Measurements from ENCODE around the gene FAM186B.
"Not testable (repeated sequence)": the region's sequence is repeated elsewhere in the genome, so short reads cannot be mapped to it uniquely, and the experiment has no call there.

Gene FAM186B

DNA sequence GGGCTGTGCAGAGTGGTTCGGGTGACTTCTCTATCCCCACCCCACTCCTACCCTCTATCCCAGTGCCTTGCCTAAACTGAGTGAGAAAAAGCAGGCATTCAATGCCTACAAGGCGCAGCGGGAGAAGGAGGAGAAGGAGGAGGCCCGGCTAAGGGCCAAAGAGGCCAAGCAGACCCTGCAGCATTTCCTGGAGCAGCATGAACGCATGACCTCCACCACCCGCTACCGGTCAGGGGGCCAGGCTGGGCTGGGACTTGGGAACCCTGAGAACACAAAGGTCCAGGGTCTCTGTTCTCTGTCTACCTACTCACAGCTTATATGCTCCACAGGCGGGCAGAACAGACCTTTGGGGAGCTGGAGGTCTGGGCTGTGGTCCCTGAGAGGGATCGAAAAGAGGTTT is 29.6 kb upstream of the FAM186B start:
- no peak for DNase-seq

DNA sequence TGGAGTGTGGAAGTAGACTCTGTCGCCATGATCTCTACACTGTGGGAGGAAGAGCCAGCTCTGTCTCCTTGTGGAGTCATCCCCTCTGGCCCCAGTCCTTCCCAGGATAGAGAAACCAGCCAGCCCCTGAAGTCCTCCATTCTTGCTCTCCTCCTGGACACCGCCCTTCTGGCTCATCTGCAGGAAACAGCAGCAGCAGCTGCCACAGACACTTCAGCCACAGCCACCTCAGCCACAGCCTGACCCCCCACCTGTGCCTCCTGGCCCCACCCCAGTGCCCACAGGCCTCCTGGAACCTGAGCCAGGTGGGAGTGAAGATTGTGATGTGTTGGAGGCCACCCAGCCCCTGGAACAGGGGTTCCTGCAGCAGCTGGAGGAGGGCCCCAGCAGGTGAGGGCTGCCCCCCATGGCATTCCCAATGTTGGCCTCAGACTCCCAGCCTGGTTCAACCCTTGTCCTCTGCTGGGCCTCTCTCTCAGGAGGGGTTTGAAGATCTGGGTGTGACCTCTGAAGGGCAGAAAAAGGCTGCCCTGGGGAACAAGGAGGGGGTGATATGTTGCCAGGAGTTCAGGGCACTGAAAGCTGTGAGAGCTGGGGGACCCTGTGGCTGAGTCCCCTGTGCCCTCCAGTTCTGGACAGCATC is 28.4 kb upstream of the FAM186B start:
- DNase-seq = no peak

DNA sequence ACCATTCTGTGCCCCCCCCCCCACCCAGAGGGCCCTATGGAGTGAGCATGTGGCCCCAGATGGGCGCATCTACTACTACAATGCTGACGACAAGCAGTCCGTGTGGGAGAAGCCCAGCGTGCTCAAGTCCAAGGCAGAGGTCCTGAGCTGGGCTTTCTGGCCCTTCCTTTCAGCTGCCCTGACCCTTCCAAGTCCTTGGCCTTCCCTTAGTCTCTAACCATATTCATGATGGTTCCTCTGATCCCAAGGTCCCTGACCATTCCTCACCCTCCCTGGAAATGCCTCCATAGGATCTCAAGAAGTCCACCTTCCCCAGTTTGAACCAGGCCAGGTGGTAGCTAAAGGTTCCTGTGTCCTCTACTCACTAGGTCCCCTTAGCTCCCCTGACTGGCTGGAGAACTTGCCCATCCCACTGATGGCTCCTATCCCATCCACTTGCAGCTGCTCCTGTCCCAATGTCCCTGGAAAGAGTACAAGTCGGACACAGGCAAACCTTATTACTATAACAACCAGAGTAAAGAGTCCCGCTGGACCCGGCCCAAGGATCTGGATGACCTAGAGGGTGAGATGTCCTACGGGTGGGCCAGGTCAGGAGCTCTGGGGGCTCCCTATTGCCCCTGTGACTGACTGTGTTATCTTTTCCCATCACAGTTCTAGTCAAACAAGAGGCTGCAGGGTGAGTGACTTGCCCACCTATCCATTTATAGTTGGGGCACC is 27.7 kb upstream of the FAM186B start:
- no peak for DNase-seq

DNA sequence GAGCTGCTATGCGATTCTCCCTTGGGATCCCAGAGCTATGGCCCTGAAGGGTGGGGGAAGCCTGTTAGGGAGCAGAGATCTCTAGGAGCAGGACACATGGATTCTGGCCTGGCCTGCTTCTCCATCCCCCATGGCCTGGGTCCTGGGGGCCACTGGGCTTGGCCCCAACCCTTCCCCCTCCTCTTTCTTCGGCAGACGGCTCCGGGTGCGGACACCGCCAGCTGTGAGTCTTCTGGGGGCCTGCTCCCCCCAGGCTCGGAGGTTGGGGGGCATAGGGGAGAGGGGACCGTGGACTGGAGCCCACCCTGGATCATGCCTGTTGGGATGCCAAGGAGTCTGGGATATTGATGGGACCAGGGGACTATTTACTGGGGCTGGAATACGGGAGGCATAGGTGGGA is 27.0 kb upstream of the FAM186B start:
- no peak for DNase-seq

DNA sequence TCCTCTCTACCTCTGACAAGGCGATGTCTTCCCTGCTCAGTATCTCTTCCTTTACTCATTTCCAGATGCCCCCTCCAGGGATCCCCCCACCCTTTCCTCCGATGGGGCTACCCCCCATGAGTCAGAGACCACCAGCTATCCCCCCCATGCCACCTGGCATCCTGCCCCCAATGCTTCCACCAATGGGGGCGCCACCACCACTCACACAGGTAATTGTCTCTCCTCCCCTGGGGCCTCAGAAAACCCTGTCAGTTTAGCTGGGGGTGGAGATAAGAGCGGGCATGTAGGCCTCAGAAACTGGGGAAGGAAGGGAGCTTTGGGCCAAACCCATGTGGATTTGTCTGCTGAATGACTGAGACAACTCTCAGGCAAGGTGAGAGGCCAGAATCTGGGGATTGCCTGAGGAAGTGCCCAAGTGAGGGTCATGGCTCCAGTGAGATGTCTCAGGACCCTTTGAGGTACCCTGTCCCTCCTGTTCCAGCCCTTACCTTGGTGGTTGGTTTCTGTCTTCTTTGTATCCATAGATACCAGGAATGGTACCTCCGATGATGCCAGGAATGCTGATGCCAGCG is 26.0 kb upstream of the FAM186B start:
- DNase-seq = no peak

DNA sequence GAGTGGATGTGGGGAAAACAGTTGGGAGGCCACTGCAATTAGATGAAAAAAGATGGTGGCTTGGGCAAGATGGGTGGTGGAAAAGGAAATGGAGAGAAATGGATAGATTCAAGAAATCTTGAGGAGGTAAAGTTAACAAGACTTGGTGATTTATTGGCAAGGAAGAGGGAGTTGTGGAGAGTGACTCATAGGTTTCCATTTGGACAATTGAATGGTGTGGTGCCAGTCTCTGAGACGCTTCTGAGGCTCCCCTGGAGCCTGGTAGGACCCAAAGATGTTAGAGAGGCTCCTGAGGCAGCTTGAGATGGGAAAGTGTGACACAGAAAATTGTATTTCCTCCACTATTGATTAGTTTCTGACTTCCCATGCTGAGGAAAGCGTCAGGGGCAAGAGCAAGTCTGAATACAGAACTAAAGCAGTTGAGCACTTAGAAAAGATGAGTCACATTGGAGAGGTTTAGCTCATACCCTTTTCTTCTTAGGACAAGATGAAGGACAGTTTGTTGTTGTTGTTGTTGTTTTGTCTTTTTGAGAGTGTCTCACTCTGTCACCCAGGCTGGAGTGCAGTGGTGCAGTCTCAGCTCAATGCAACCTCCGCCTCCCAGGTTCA is 22.4 kb upstream of the FAM186B start:
- DNase-seq = no peak

DNA sequence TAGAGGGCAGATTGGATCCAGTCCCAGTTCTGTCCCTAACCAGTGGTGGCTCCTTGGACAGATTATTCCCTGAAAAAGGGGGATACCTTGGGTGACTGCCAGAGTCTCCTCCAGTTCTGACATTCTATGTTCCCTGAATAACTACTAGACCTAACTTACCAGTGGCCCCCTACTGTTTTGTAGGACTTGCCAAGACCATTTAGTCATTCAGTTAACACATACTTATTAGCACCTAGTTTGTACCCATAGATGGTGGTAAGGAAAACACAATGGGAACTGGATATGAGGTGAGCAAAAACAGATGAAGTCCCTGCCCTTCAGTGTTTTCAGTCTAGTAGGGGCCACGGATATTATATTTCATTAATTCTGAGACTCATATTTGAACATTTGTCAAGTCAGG is 21.4 kb upstream of the FAM186B start:
- no peak for DNase-seq

DNA sequence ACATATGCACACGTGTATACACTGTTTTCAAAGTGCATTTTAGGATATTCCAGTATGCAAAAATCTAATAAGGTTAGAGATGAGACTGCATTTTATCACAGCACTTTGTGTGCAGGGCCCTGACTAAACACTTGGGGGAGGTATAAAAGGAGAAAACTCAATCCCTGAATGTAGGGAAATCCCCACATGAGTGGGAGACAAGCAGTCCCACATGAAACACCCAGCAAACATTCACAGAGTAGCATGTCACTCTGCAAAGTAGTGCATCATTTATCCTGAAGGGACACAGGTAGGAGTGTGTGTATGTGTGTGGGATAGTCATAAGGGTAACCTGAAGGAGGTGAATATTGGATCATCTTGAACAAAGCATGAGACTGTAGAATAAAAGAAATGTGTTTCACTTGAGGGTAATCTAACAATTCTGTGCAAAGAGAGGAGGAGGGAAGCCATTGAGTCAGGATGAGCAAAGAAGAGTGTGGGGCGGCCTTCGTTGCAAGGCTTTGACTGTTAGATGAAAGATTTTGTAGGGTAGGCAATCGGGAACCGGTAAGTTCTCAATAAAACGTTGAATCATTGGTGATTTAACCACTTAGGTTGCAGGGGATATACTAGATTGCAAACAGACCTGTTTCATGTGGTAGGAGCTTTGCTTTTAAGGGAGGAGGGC is 20.9 kb upstream of the FAM186B start:
- DNase-seq = no peak

DNA sequence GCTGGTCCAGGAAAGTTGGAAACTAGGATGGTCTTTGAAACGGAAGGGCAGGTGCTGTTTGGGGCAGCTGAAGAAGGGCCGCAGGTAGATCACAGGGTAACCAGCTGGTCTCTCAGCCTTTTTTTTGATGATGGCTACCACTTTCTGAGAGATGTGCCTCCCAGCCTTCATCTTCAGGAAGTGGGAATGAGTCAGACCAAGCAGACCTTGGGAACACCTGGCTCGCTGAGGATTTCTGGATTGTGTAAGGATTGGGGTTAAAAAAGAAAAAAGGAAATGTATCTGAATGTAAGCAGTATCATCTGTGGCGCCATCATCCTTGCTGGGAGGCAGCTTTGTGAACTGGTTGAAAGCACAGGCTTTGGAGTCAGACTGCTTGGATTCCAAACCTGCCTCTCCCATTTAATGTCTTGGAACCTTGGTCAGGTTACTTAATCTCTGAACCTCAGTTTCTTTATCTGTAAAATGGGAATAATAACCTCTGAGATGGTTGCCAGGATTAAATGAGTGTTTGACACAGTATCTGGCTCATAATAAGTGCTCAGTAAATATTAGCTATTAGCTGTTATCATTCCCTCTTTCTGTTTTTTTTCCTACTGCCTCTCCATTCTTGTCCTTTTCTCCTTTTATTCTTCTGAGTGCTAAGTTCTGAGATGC is 19.6 kb upstream of the FAM186B start:
- no peak for DNase-seq

DNA sequence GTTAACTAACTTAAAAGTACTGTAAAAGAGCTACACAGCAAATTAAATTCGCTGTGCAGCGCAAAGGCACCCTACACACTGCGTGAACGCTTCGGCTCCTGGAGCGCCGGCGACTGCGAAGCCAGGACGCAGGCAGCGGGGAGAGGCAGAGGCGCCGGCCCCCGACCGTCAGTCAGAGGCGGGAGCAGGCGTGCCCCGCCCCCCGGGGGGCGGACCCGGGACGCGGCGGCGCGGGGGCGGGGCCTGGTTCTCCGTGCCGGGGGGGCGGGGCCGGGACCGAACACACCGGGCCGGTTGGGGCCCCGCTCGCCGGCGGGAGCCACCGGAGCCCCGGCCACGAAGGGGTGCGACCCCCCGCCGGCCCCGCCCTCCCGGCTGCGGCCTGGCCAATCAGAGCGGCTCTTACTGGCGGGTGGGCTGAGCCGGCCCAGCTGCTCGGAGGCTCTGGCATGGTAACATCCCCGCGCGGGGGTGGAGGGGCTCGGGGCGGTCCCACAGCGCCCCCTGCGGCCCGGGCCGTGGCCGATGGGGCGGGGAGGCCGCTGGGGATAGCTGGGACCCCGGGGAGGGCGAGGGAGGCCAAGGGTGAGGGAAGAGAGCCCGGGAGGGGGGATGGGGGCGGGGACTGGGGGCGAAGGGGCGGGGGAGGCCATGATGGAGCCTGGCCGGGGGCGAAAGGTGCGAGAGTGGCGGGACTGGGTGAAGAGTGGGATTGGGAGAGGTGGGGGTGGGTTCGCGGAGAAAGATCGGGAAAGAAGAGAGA is 17.9 kb upstream of the FAM186B start, which contains the start of gene PRPF40B:
Gene PRPF40B, plus strand, starts transcription at position 420 of the 763 bp plus-strand sequence. Its CDS starts 30 bp downstream, at position 450.
- no peak for DNase-seq

DNA sequence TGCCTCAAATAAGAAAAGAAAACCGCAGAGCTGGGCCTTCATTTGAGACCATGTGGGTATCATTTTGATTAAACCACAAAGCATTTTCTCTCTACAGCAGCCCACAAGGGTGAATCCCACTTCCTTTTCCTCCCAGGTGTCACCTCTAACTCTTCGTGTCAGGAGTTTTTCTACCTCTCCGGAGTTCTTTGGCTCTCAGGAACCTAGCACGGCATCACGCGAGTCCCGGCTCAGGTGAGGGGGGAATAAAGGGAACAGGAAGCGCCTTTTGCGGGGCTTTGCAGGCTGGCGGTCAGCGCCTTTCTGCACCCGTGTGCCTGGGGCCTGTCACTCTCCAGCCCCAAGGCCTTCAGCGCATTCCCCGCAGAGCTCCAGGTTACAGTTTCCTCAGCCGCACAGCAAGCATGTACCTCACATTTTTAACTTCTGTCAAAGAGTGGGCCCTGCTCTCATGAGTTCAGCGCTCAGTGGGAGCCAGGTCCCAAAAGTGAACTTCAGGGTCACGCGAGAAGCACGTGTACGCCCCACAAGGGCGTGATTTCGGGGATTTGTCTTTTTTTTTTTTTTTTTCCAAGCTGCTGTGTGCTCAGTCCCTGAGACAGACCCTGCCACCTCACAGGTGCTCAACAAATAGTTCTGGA is 17.2 kb upstream of the FAM186B start:
- no peak for DNase-seq

DNA sequence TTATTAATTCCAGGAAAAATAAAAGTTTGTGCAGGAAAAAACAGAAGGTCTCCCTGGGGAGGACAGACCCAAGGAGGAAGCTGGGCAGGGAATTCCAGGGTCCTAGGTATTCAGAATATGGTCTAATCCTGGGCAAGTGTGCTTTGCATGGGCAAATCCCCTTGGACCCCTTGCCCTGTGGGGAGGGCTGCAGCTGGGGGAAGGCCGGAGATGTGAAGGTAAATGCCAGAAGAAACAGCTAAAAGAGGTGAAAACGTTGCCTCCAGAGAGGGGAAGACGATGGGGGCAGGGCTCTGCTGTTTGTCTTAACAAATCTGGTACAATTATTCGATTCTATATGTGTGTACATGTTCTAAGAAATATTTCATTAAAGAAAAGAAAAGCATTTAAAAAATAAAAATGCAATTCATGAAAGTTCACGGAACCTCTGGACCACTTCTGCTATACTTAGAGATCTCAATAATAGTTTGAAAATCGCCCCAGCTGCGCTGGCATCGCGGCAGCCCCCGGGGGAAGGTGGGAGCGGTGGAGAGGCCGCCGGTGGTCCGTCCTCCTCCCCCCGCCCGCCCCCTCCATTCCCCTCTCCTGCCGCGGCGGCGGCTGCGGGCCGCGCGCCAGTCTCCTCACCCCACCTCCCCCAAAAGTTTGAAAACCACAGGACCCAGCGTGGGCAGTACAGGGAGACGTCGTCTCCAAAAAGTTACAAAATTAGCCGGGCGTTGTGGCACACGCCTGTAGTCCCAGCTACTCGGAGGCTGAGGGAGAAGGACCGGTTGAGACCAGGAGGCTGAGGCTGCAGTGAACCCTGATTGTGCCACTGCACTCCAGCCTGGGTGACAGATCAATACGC is 16.4 kb upstream of the FAM186B start:
- no peak for DNase-seq

DNA sequence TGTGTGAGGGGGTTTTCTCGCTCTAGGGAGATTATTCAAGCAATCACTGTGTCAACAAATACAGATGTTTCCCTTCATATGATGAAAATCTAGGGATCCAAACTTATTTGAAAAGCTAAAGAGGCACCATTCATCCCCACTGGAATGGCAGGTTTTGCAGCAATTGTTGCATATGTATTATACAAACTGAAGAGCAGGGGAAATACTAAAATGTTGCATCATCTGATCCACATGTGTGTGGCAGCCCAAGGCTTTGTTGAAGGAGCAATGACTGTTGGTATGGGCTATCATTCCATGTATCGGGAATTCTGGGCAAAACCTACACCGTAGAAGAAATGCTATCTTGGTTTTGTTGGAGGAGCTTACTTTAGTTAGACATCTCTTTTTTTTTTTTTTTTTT is 13.8 kb upstream of the FAM186B start:
- DNase-seq = no peak

DNA sequence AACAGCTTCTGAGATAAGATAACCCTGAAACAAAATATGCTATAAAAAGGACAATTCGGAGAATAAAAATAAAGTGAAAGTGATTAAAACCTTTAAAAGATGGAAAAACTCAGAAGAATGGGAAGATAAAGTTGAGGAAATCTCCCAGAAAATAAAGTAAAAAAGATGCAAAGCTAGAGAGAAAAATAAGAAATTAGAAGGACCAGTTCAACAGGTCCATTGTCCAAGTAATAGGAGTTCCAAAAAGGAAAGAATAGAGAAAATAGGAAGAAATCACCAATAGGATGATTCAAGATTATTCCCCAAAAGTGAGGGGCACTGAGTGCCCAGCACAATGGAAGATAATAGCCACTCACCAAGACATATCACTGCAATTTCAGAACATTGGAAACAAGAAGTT is 13.1 kb upstream of the FAM186B start:
- no peak for DNase-seq

DNA sequence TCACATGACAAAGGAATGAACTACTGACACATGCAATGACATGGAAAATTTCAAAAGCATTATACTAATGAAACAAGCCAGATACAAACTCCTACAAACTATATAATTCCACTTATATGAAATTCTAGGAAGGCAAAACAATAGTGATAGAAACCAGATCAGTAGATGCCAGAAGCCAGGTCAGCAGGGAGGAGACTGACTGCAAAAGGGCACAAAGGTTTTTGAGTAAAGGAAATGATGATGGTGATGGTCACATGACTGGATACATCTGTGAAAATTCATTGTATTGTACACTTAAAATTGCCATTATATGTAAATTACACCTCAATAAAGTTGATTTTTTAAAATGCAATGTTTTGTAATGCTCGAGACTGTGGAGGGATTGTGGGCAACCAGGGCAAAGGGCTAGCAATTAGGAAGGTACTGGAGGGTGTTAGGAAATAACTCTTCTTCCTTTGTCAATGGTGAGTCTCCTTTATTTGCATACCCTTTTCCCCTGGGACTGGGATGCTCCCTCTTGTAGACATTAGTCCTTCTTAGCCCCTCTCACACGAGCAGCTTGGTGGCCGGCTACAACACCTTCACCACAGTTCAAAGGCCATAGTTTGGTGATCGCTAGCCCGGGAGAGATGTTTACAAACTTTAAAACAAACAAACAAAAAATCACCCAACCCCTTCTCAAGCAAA is 11.2 kb upstream of the FAM186B start:
- DNase-seq = no peak

DNA sequence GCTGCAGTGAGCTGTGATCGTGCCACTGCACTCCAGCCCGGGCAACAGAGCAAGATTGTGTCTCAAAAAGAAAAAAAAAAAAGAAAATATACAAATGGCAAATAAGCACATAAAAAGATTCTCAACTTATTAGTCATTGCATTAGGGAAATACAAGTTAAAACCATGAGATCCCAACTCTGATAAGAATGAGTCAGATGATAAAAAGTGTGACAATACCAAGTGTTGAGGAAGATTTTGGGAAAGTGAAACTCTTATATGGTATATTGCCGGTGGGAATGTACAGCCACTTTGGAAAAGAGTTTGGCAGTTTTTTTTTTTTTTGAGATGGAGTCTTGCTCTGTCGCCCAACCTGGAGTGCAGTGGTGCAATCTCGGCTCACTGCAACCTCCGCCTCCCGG is 10.3 kb upstream of the FAM186B start:
- DNase-seq = no peak

DNA sequence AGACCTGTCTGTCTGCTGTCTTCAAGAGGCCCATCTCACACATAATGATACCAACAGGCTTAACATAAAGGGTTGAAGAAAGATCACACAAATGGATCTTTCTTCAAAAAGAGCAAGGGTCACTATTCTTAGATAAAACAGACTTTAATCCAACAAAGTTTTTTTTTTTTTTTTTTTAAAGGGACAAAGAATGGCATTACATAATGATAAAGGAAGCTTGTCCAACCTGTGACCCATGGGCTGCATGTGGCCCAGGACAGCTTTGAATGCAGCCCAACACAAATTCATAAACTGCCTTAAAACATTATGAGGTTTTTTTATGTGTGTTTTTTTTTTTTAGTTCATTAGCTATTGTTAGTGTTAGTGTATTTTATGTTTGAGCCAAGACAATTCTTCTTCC is 6.8 kb upstream of the FAM186B start:
- no peak for DNase-seq

DNA sequence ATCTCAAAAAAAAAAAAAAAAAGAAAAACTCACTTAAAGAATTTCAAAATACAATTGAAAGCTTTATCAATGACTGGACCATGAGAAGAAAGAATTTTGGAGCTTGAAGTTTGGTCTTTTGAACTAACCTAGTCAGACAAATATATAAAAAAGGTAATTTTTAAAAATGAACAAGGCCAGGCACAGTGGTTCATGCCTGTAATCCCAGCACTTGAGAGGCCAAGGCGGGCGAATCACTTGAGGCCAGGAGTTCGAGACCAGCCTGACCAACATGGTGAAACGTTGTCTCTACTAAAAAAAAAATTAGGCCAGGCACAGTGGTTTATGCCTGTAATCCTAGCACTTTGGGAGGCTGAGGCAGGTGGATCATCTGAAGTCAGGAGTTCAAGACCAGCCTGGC is 5.3 kb upstream of the FAM186B start:
- not testable (repeated sequence) for DNase-seq

DNA sequence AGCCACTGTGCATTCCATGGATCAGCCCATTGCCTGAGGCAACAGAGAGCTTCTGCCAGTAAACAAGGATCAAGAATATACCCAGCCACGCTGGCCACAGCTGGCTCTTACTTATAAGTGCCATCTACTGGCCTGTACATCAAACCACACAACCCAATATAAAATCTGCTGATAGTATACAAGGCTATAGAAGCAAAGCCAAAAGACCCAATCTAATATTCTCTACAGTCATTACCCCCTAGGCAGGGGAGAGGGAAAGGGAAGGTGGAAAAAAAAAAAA is 4.4 kb upstream of the FAM186B start:
- no peak for DNase-seq
